ENCODE data around the gene C11orf68. TPM values are rescaled to one million over a fixed set of nuclear protein-coding genes. Genes with fewer than 3 reads are reported as not detected.

Gene C11orf68
- total RNA-seq, 1 donor from 2014 or later = 31.7 TPM

- ChIA-PET POLR2A (interaction anchor here (0.6 to 11.8 kb wide), 16 partner anchors 9 to 360 kb away, joined by 3 to 340 read pairs (median 6); partner anchors contain the start of genes BANF1, C11orf68, CFL1 and DRAP1), CTCF (interaction anchor here (0.6 to 4.0 kb wide), 40 partner anchors 9 to 343 kb away, joined by 3 to 67 read pairs (median 6); partner anchors contain the start of genes AP5B1, BANF1, EIF1AD and FOSL1)
- Mint-ChIP-seq H3K4me3 (no peak overlapping the region), H3K27ac (peak overlapping the region; percentile 69), H3K9me3 (no peaks in the 10 kb centered on the region), H3K36me3 (ENCODE audit: low read depth) (peaks cover 49% of the 10 kb centered on the region), H3K4me1 (peaks cover 58% of the 10 kb centered on the region), H3K27me3 (no peaks in the 10 kb centered on the region)
- intact Hi-C loops (cut with micrococcal nuclease) = loop anchor here (10.0 kb wide), 1 partner anchor 250 kb away; no protein-coding TSS in a partner anchor
- no peak for DNase-seq
- ATAC-seq (ENCODE audit: low read depth) = no peak
- no peak for TF ChIP-seq CTCF (IDR thresholded peaks at IDR 0.05)
These were observed 33.6 kb downstream of the C11orf68 start for GRCh38 chr11:65885231-65885630.

GRCh38 chr11:65884716-65885092 lies 34.2 kb downstream of the C11orf68 start:
- ATAC-seq (ENCODE audit: low read depth) (peak; percentile 45), DNase-seq (peak; percentile 80)
- H3K9me3 Mint-ChIP-seq = no peaks in the 10 kb centered on the region
- H3K27me3 Mint-ChIP-seq = no peaks in the 10 kb centered on the region
- intact Hi-C loops (cut with micrococcal nuclease) = loop anchor here (1.0 to 10.0 kb wide), 4 partner anchors 24 to 250 kb away; partner anchors contain the start of gene MUS81
- H3K27ac Mint-ChIP-seq = peak overlapping the region; percentile 69
- H3K36me3 Mint-ChIP-seq (ENCODE audit: low read depth) = peaks cover 49% of the 10 kb centered on the region
- CTCF ChIA-PET = interaction anchor here (0.6 to 4.0 kb wide), 40 partner anchors 8 to 343 kb away, joined by 3 to 67 read pairs (median 5); partner anchors contain the start of genes AP5B1, BANF1, EIF1AD and FOSL1
- peak overlapping the region; percentile 32 for H3K4me3 Mint-ChIP-seq
- H3K4me1 Mint-ChIP-seq = peaks cover 55% of the 10 kb centered on the region
- TF ChIP-seq CTCF (IDR thresholded peaks at IDR 0.05) = no peak
- POLR2A ChIA-PET = interaction anchor here (0.6 to 11.8 kb wide), 20 partner anchors 9 to 360 kb away, joined by 3 to 340 read pairs (median 5); partner anchors contain the start of genes BANF1, C11orf68, CFL1 and DRAP1

DNA sequence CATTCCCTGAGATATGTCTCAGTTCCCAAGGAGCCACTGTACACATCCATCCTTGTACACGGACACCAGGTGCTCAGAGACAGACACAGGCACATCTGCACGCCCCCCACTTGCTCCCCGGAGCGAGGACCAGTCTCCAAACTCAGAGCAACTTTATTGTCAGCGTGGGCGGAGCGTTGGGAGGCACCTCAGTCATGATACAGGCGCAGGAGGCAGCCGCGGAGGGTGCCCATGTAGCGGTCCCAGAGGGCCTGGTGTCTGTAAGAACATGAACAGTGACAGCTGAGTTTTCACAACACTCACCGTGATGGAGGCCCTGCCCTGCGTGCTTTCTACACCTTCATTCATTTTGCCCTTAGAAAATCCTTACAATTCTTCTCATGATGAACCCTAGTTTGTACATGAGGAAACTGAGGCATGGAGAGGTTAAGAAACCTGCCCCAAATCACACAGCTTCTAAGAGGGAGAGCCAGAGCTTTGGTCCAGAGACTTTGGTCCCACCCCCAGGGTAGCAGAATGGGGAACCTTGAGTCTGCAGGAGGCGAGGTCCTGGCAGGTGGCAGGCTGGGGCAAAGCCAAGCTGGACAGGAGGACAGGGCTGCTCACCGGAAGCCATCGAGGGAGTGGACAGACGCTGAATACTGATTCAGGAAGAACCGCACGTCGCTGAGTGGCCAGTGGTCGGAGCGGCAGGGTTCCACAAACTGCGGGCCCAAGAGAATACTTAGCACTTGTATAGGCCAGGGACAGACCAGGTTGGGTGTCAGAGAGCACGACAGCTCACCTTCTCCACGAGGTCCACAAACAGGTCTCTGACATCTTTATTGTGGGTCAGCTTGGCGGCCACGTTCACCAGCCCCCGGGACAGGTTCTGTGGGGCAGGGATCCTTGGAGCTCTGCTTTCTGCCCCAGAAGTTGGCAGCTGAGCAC lies 34.8 kb downstream of the C11orf68 start:
- CTCF ChIA-PET = interaction anchor here (0.6 to 4.0 kb wide), 38 partner anchors 8 to 342 kb away, joined by 3 to 67 read pairs (median 6); partner anchors contain the start of genes AP5B1, BANF1, EIF1AD and FOSL1
- peak overlapping the region; percentile 69 for H3K27ac Mint-ChIP-seq
- DNase-seq = no peak
- ATAC-seq (ENCODE audit: low read depth) = no peak
- peaks cover 49% of the 10 kb centered on the region for H3K36me3 Mint-ChIP-seq (ENCODE audit: low read depth)
- peaks cover 53% of the 10 kb centered on the region for H3K4me1 Mint-ChIP-seq
- POLR2A ChIA-PET = interaction anchor here (0.6 to 11.8 kb wide), 18 partner anchors 10 to 243 kb away, joined by 3 to 340 read pairs (median 6); partner anchors contain the start of genes BANF1, C11orf68, CFL1 and DRAP1
- intact Hi-C loops (cut with micrococcal nuclease) = loop anchor here (1.0 to 10.0 kb wide), 4 partner anchors 24 to 251 kb away; partner anchors contain the start of gene MUS81
- H3K27me3 Mint-ChIP-seq = no peaks in the 10 kb centered on the region
- no peaks in the 10 kb centered on the region for H3K9me3 Mint-ChIP-seq
- TF ChIP-seq CTCF (IDR thresholded peaks at IDR 0.05) = no peak
- H3K4me3 Mint-ChIP-seq = no peak overlapping the region

DNA sequence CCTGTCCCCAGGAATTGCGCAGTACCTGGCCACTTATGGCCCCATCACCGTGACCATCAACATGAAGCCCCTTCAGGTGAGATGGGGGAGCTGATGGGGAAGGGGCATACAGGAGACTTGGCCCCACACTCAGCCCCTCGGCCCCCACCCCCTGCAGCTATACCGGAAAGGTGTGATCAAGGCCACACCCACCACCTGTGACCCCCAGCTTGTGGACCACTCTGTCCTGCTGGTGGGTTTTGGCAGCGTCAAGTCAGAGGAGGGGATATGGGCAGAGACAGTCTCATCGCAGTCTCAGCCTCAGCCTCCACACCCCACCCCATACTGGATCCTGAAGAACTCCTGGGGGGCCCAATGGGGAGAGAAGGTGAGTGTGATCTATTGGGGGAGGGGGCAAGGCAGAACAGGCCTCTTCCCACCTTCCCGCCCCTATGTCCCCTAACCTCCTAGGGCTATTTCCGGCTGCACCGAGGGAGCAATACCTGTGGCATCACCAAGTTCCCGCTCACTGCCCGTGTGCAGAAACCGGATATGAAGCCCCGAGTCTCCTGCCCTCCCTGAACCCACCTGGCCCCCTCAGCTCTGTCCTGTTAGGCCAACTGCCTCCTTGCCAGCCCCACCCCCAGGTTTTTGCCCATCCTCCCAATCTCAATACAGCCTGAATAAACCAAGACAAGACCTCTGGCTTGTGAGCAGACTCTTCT lies 35.7 kb downstream of the C11orf68 start:
- Mint-ChIP-seq H3K9me3 (no peaks in the 10 kb centered on the region), H3K4me3 (no peak overlapping the region), H3K27me3 (no peaks in the 10 kb centered on the region), H3K36me3 (ENCODE audit: low read depth) (peaks cover 46% of the 10 kb centered on the region), H3K4me1 (peaks cover 45% of the 10 kb centered on the region), H3K27ac (no peak overlapping the region)
- DNase-seq = no peak
- ChIA-PET POLR2A (interaction anchor here (0.6 to 11.8 kb wide), 4 partner anchors 23 to 119 kb away, joined by 3 to 340 read pairs (median 6); partner anchors contain the start of genes BANF1, C11orf68, CFL1 and DRAP1), CTCF (interaction anchor here (1.3 to 4.0 kb wide), 12 partner anchors 9 to 119 kb away, joined by 4 to 67 read pairs (median 12); partner anchors contain the start of genes BANF1, EIF1AD, FOSL1 and MUS81)
- TF ChIP-seq CTCF (IDR thresholded peaks at IDR 0.05) = no peak
- no peak for ATAC-seq (ENCODE audit: low read depth)
- intact Hi-C loops (cut with micrococcal nuclease) = loop anchor here (10.0 kb wide), 1 partner anchor 252 kb away; no protein-coding TSS in a partner anchor

All from activated B cell treated with CpG ODN at 0.5 μM for 24 hours (primary cell).